ENCODE results near the gene PTPRK. TPM values are rescaled to one million over a fixed set of nuclear protein-coding genes. Genes with fewer than 3 reads are reported as not detected.

Gene PTPRK
- total and polyA plus RNA-seq, 2 experiments from 2014 or later: 26.9 to 56.4 TPM

DNA sequence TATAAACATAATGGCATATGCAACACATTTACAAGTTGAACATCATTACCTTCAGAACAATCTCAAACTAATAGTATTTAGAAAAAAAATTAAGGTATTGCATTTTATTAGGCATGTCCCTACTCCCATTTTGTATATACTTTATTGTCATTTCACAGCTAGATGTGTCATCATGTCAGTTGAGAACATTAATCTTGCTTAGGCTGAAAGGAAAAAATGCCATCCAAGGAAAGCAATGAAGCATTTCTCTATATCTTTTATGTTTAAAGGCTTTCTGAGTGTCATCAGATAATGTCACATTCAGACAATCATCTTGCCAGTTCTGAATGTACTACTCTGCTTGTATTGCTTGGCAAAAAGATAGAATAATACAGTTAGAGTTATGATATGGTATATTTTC is 390.7 kb downstream of the PTPRK start:
- H3K36me3 Mint-ChIP-seq (ENCODE audit: low read depth): no peaks in the 10 kb centered on the region
- H3K27ac ChIP-seq (ENCODE audit: low read depth): no peak overlapping the region
- no peak for ATAC-seq
- H3K4me3 Mint-ChIP-seq: no peak overlapping the region
- H3K27me3 ChIP-seq (ENCODE audit: insufficient read depth): no peaks in the 10 kb centered on the region
- TF ChIP-seq, protein P1, sequence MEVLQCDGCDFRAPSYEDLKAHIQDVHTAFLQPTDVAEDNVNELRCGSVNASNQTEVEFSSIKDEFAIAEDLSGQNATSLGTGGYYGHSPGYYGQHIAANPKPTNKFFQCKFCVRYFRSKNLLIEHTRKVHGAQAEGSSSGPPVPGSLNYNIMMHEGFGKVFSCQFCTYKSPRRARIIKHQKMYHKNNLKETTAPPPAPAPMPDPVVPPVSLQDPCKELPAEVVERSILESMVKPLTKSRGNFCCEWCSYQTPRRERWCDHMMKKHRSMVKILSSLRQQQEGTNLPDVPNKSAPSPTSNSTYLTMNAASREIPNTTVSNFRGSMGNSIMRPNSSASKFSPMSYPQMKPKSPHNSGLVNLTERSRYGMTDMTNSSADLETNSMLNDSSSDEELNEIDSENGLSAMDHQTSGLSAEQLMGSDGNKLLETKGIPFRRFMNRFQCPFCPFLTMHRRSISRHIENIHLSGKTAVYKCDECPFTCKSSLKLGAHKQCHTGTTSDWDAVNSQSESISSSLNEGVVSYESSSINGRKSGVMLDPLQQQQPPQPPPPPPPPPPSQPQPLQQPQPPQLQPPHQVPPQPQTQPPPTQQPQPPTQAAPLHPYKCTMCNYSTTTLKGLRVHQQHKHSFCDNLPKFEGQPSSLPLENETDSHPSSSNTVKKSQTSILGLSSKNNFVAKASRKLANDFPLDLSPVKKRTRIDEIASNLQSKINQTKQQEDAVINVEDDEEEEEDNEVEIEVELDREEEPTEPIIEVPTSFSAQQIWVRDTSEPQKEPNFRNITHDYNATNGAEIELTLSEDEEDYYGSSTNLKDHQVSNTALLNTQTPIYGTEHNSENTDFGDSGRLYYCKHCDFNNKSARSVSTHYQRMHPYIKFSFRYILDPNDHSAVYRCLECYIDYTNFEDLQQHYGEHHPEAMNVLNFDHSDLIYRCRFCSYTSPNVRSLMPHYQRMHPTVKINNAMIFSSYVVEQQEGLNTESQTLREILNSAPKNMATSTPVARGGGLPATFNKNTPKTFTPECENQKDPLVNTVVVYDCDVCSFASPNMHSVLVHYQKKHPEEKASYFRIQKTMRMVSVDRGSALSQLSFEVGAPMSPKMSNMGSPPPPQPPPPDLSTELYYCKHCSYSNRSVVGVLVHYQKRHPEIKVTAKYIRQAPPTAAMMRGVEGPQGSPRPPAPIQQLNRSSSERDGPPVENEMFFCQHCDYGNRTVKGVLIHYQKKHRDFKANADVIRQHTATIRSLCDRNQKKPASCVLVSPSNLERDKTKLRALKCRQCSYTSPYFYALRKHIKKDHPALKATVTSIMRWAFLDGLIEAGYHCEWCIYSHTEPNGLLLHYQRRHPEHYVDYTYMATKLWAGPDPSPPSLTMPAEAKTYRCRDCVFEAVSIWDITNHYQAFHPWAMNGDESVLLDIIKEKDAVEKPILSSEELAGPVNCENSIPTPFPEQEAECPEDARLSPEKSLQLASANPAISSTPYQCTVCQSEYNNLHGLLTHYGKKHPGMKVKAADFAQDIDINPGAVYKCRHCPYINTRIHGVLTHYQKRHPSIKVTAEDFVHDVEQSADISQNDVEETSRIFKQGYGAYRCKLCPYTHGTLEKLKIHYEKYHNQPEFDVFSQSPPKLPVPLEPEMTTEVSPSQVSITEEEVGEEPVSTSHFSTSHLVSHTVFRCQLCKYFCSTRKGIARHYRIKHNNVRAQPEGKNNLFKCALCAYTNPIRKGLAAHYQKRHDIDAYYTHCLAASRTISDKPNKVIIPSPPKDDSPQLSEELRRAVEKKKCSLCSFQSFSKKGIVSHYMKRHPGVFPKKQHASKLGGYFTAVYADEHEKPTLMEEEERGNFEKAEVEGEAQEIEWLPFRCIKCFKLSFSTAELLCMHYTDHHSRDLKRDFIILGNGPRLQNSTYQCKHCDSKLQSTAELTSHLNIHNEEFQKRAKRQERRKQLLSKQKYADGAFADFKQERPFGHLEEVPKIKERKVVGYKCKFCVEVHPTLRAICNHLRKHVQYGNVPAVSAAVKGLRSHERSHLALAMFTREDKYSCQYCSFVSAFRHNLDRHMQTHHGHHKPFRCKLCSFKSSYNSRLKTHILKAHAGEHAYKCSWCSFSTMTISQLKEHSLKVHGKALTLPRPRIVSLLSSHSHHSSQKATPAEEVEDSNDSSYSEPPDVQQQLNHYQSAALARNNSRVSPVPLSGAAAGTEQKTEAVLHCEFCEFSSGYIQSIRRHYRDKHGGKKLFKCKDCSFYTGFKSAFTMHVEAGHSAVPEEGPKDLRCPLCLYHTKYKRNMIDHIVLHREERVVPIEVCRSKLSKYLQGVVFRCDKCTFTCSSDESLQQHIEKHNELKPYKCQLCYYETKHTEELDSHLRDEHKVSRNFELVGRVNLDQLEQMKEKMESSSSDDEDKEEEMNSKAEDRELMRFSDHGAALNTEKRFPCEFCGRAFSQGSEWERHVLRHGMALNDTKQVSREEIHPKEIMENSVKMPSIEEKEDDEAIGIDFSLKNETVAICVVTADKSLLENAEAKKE (CRISPR knock-in tag; IDR thresholded peaks at IDR 0.05): no peak
- no peak for TF ChIP-seq STAT1 (IDR thresholded peaks at IDR 0.05; ENCODE audit: unreplicated experiment)
- TF ChIP-seq POLR2AphosphoS5 (IDR thresholded peaks at IDR 0.05; ENCODE audit: low read depth): no peak
- TF ChIP-seq, protein P2, sequence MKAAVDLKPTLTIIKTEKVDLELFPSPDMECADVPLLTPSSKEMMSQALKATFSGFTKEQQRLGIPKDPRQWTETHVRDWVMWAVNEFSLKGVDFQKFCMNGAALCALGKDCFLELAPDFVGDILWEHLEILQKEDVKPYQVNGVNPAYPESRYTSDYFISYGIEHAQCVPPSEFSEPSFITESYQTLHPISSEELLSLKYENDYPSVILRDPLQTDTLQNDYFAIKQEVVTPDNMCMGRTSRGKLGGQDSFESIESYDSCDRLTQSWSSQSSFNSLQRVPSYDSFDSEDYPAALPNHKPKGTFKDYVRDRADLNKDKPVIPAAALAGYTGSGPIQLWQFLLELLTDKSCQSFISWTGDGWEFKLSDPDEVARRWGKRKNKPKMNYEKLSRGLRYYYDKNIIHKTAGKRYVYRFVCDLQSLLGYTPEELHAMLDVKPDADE (IDR thresholded peaks at IDR 0.05): no peak
- TF ChIP-seq EZH2phosphoT487 (IDR thresholded peaks at IDR 0.05; ENCODE audit: unreplicated experiment): no peak
- no peak for TF ChIP-seq CREB1 (CRISPR knock-in tag; IDR thresholded peaks at IDR 0.05; ENCODE audit: low read depth)
- TF ChIP-seq, protein P3, sequence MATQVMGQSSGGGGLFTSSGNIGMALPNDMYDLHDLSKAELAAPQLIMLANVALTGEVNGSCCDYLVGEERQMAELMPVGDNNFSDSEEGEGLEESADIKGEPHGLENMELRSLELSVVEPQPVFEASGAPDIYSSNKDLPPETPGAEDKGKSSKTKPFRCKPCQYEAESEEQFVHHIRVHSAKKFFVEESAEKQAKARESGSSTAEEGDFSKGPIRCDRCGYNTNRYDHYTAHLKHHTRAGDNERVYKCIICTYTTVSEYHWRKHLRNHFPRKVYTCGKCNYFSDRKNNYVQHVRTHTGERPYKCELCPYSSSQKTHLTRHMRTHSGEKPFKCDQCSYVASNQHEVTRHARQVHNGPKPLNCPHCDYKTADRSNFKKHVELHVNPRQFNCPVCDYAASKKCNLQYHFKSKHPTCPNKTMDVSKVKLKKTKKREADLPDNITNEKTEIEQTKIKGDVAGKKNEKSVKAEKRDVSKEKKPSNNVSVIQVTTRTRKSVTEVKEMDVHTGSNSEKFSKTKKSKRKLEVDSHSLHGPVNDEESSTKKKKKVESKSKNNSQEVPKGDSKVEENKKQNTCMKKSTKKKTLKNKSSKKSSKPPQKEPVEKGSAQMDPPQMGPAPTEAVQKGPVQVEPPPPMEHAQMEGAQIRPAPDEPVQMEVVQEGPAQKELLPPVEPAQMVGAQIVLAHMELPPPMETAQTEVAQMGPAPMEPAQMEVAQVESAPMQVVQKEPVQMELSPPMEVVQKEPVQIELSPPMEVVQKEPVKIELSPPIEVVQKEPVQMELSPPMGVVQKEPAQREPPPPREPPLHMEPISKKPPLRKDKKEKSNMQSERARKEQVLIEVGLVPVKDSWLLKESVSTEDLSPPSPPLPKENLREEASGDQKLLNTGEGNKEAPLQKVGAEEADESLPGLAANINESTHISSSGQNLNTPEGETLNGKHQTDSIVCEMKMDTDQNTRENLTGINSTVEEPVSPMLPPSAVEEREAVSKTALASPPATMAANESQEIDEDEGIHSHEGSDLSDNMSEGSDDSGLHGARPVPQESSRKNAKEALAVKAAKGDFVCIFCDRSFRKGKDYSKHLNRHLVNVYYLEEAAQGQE (IDR thresholded peaks at IDR 0.05; ENCODE audit: unreplicated experiment): no peak
- no peak for TF ChIP-seq JUNB (IDR thresholded peaks at IDR 0.05; ENCODE audit: unreplicated experiment)
- TF ChIP-seq ZNF114 (CRISPR knock-in tag; IDR thresholded peaks at IDR 0.05): no peak
- no peak overlapping the region for H3K4me3 ChIP-seq
- no peak overlapping the region for H3K4me2 ChIP-seq
- H4K20me1 ChIP-seq (replicated peaks; ENCODE audit: insufficient read depth): no peaks in the 10 kb centered on the region
- no peak overlapping the region for H2AFZ ChIP-seq
- no peaks in the 10 kb centered on the region; the same call in 2 of the 3 replicates for H3K4me1 Mint-ChIP-seq
- no peaks in the 10 kb centered on the region for H3K4me1 ChIP-seq (ENCODE audit: insufficient read depth)
- no peaks in the 10 kb centered on the region for H3K9me3 Mint-ChIP-seq
- no peaks in the 10 kb centered on the region for H3K9me2 ChIP-seq (ENCODE audit: insufficient read depth)
- H3K79me2 ChIP-seq (replicated peaks; ENCODE audit: insufficient read depth): no peaks in the 10 kb centered on the region
- no peaks in the 10 kb centered on the region for H3K27me3 Mint-ChIP-seq (ENCODE audit: insufficient read depth, low read depth, poor library complexity)
- H3F3A ChIP-seq (replicated peaks; ENCODE audit: low read depth): no peaks in the 10 kb centered on the region
- DNase-seq (ENCODE audit: low spot score): no peak
- H3K36me3 ChIP-seq (ENCODE audit: insufficient read depth): no peaks in the 10 kb centered on the region
- no peak overlapping the region for H3K27ac Mint-ChIP-seq
